ENCODE results near the gene ATF7.
A peak's percentile ranks its signal among the peaks of the same experiment; 100 is the strongest.

The ATF7 gene

GRCh38 chr12:53496752-53497032 lies 129.5 kb downstream of the ATF7 start:
- Histone ChIP-seq H3K9me3 (ENCODE audit: insufficient read depth, low read length) (no peaks in the 10 kb centered on the region), H3K4me2 (ENCODE audit: low read length) (no peak overlapping the region), H3K79me2 (ENCODE audit: low read length) (peaks cover 3% of the 10 kb centered on the region), H3K36me3 (replicated peaks; ENCODE audit: low read depth, low read length) (no peaks in the 10 kb centered on the region), H3K27me3 (ENCODE audit: low read depth, low read length) (no peaks in the 10 kb centered on the region), H3K9ac (ENCODE audit: low read length) (no peak overlapping the region), H3K4me3 (ENCODE audit: low read length) (no peak overlapping the region), H3K4me1 (ENCODE audit: low read length) (peaks cover 25% of the 10 kb centered on the region), H2AFZ (ENCODE audit: low read depth, low read length) (no peak overlapping the region), H3K27ac (ENCODE audit: low read length) (no peak overlapping the region), H4K20me1 (ENCODE audit: insufficient read depth, low read length) (no peaks in the 10 kb centered on the region)
- TF ChIP-seq CTCF (IDR thresholded peaks at IDR 0.05; ENCODE audit: low read depth, low read length) (no peak), EZH2phosphoT487 (IDR thresholded peaks at IDR 0.05; ENCODE audit: low read depth) (no peak)

- Histone ChIP-seq H3K4me1 (ENCODE audit: low read length) (peaks cover 23% of the 10 kb centered on the region), H3K9me3 (ENCODE audit: insufficient read depth, low read length) (no peaks in the 10 kb centered on the region), H3K4me2 (ENCODE audit: low read length) (no peak overlapping the region), H3K27ac (ENCODE audit: low read length) (no peak overlapping the region), H3K79me2 (ENCODE audit: low read length) (no peaks in the 10 kb centered on the region), H3K36me3 (replicated peaks; ENCODE audit: low read depth, low read length) (no peaks in the 10 kb centered on the region), H3K4me3 (ENCODE audit: low read length) (no peak overlapping the region), H3K27me3 (ENCODE audit: low read depth, low read length) (no peaks in the 10 kb centered on the region), H3K9ac (ENCODE audit: low read length) (no peak overlapping the region), H2AFZ (ENCODE audit: low read depth, low read length) (no peak overlapping the region), H4K20me1 (ENCODE audit: insufficient read depth, low read length) (no peaks in the 10 kb centered on the region)
- TF ChIP-seq EZH2phosphoT487 (IDR thresholded peaks at IDR 0.05; ENCODE audit: low read depth) (no peak), CTCF (IDR thresholded peaks at IDR 0.05; ENCODE audit: low read depth, low read length) (no peak)
These were observed 130.1 kb downstream of the ATF7 start for GRCh38 chr12:53495903-53496751.

GRCh38 chr12:53493610-53494391 lies 132.4 kb downstream of the ATF7 start:
- Histone ChIP-seq H3K36me3 (replicated peaks; ENCODE audit: low read depth, low read length) (no peaks in the 10 kb centered on the region), H2AFZ (ENCODE audit: low read depth, low read length) (peak overlapping the region; percentile 69), H3K9me3 (ENCODE audit: insufficient read depth, low read length) (no peaks in the 10 kb centered on the region), H3K4me3 (ENCODE audit: low read length) (peak overlapping the region; percentile 82), H3K9ac (ENCODE audit: low read length) (peak overlapping the region; percentile 62), H3K27ac (ENCODE audit: low read length) (peak overlapping the region; percentile 12; the same call in 1 of the 2 replicates), H3K4me2 (ENCODE audit: low read length) (peak overlapping the region; percentile 72), H3K27me3 (ENCODE audit: low read depth, low read length) (no peaks in the 10 kb centered on the region), H3K79me2 (ENCODE audit: low read length) (no peaks in the 10 kb centered on the region), H3K4me1 (ENCODE audit: low read length) (peaks cover 12% of the 10 kb centered on the region), H4K20me1 (ENCODE audit: insufficient read depth, low read length) (no peaks in the 10 kb centered on the region)
- TF ChIP-seq CTCF (IDR thresholded peaks at IDR 0.05; ENCODE audit: low read depth, low read length) (no peak), EZH2phosphoT487 (IDR thresholded peaks at IDR 0.05; ENCODE audit: low read depth) (no peak)

Measured in OCI-LY3 (cell line).